ENCODE results near the gene MAN2B2. TPM values are rescaled to one million over a fixed set of nuclear protein-coding genes. Genes with fewer than 3 reads are reported as not detected.

Gene MAN2B2
- polyA plus RNA-seq, 6 donors from 2014 or later: 10.8 to 26.1 (median 16.3) TPM

DNA sequence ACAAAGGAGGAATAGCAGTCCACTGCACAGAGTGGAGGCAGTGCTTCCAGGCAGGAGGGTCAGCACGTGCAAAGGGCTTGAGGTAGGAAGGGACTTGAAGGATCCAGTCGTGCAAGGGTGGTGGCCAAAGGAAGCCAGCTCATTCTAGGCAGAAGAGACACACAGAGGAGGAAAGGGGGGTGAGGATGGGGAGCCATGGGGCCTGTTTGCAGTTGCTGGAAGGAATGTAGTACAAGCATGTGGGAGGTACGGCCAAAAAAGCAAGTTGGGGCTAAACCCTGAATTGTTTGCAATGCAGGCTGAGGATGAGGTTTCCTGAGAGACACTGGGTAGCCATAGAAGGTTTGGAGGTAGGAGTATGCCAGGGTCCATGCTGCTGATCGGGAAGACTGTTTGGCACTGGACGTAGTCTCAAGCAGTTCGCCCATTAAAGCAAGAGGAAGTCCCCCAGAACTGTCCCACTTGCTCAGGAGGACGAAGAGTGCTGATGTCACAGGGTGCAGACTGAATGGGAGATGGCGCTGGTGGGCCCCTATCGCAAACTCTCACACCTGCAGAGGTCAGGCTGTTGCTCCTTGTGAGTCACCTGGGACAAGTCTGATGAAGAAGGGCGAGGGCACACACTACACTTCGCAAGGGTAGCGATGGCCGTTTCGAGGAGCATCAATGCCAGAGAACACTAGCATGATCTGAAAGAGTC is 9.1 kb upstream of the MAN2B2 start:
- Mint-ChIP-seq H3K4me3 (peak overlapping the region in 2 of 8 donors; percentile 37 to 66), H3K4me1 (peaks cover 4 to 11% (median 5%) of the 10 kb centered on the region in 3 donors)

DNA sequence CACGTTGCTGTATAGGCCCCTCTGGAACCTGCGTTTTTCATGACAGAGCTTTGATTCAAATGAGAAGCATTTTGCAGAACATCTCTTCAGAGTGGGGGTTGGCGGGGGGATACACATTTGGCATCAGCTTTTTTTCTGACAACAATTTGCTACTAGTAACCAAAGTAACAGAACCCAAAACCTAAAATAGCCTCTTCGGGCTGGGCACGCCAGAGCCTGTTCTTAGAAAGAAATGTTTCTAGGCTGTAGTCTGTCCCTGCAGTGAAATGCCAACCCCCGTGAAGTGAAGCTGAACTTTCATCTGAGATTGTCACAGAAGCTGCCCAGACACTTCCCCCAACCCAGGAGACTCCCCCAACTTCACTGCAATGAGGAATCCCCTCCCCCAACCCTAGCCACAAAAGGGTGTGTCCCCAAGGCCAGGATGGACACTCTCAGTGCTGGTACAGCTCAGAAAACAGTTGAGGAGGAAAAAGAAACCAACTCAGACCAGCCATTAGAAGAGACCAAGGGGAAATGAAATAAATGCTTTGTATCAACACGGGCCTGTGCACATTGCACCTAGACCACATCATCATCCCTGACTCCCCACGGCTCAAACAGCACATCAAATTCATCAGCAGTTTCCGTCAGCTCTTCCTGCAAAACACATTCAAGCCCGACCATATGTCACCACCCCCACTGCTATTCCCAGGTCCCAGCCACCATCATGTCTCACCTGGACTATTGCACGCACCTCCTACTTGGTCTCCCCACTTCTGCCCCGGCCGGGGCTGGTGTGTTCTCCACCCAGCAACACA is 8.4 kb upstream of the MAN2B2 start:
- peaks cover 28 to 82% (median 71%) of the 10 kb centered on the region in 3 donors for H3K27me3 Mint-ChIP-seq
- ATAC-seq (ENCODE audit: low read depth in 2 of 2): no peak
- peaks cover 4 to 11% (median 5%) of the 10 kb centered on the region in 3 donors for H3K4me1 Mint-ChIP-seq
- peaks cover 0 to 5% (median 0%) of the 10 kb centered on the region in 7 donors for H3K9me3 Mint-ChIP-seq
- DNase-seq: no peak
- H3K4me3 Mint-ChIP-seq: no peak overlapping the region
- peaks cover 0 to 6% of the 10 kb centered on the region in 2 donors for H3K36me3 Mint-ChIP-seq
- no peak overlapping the region for H3K27ac Mint-ChIP-seq

More for the DNA sequence above, 9.1 kb upstream of the MAN2B2 start:
- DNase-seq (no peak), ATAC-seq (ENCODE audit: low read depth in 2 of 2) (no peak)
- peaks cover 34 to 82% (median 72%) of the 10 kb centered on the region in 3 donors for H3K27me3 Mint-ChIP-seq
- peaks cover 0 to 6% of the 10 kb centered on the region in 2 donors for H3K36me3 Mint-ChIP-seq
- H3K27ac Mint-ChIP-seq: no peak overlapping the region
- no peaks in the 10 kb centered on the region for H3K9me3 Mint-ChIP-seq

DNA sequence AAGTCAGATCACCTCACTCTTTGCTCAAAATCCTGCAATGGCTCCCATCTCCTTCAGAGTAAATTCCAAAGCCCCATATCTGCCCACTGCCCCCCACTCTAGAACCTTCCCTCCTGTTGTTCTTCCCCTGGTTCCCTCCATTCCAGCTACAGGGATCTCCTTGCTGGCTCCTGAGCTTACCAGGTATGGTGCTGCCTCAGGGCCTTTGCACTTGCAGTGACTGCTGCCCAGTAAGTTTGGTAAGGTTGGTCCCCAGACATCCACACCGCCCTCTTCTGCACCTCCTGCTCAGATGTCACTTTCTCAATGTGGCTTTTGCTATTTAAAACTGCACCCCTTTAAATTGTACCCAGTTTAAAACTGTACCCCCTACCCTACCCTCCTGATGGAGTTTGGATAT is 7.8 kb upstream of the MAN2B2 start:
- peaks cover 22 to 76% (median 64%) of the 10 kb centered on the region in 3 donors for H3K27me3 Mint-ChIP-seq
- peaks cover 0 to 6% of the 10 kb centered on the region in 2 donors for H3K36me3 Mint-ChIP-seq
- peaks cover 3 to 5% (median 4%) of the 10 kb centered on the region in 3 donors for H3K4me1 Mint-ChIP-seq
- DNase-seq (no peak), ATAC-seq (ENCODE audit: low read depth in 2 of 2) (no peak)
- peaks cover 0 to 5% (median 0%) of the 10 kb centered on the region in 7 donors for H3K9me3 Mint-ChIP-seq
- H3K27ac Mint-ChIP-seq: no peak overlapping the region
- no peak overlapping the region for H3K4me3 Mint-ChIP-seq

DNA sequence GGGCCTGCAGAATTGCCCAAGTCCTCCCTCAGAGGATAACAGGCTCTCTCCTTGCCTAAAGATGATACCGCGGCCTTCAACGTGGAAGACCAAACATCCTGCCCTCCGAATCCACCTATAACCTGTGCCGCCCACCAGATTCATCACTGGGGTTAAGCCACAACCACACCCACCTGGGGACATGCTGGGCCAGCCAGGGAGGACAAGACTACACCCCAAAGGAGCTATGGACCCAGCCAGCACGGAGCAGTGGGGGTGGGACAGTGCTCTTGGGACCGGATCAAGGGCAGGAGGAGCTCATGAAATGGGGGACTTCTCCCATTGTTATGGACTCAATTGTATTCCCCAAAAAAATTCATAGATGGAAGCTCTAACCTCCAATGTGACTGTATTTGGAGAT is 6.8 kb upstream of the MAN2B2 start:
- peaks cover 0 to 6% of the 10 kb centered on the region in 2 donors for H3K36me3 Mint-ChIP-seq
- peaks cover 0 to 5% (median 0%) of the 10 kb centered on the region in 7 donors for H3K9me3 Mint-ChIP-seq
- H3K27me3 Mint-ChIP-seq: peaks cover 19 to 70% (median 58%) of the 10 kb centered on the region in 3 donors
- no peaks in the 10 kb centered on the region for H3K4me1 Mint-ChIP-seq
- ATAC-seq (ENCODE audit: low read depth in 2 of 2): no peak
- DNase-seq: no peak
- H3K27ac Mint-ChIP-seq: no peak overlapping the region
- no peak overlapping the region for H3K4me3 Mint-ChIP-seq

DNA sequence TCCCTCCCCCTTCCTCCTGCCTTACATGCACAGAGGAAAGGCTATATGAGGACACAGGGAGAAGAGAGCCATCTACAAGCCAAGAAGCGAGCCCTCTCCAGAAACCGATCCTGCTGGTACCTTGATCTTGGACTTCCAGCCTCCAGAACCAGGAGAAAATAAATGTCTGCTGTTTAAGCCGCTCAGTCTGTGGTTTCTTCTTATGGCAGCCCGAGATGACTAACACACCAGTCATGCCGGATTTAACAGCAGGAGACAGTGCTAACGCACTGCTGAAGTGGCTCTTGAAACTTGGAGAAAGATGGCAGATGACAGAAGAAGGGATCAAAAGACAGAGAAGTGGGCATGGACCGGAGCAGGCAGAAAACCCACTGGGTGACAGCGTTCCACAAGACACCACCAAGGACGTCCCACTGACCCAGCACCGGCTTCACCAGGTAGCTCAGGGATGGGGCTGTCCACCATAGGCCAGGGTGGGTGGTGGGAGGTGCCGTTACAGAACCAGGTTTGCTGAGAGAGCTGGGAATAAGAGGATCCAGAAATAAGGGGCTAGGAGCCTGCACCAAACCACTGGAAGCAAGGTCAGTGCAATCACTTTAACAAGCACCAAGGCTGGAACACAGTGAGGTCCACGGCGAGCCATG is 6.2 kb upstream of the MAN2B2 start:
- Mint-ChIP-seq H3K4me1 (peaks cover 0 to under 1% (median 0%) of the 10 kb centered on the region in 3 donors), H3K27me3 (peaks cover 19 to 70% (median 58%) of the 10 kb centered on the region in 3 donors), H3K4me3 (peak overlapping the region in 1 of 8 donors; percentile 40), H3K36me3 (peaks cover 0 to 6% of the 10 kb centered on the region in 2 donors), H3K9me3 (peaks cover 0 to 5% (median 0%) of the 10 kb centered on the region in 7 donors), H3K27ac (no peak overlapping the region)
- no peak for ATAC-seq (ENCODE audit: low read depth in 2 of 2)
- DNase-seq: no peak

DNA sequence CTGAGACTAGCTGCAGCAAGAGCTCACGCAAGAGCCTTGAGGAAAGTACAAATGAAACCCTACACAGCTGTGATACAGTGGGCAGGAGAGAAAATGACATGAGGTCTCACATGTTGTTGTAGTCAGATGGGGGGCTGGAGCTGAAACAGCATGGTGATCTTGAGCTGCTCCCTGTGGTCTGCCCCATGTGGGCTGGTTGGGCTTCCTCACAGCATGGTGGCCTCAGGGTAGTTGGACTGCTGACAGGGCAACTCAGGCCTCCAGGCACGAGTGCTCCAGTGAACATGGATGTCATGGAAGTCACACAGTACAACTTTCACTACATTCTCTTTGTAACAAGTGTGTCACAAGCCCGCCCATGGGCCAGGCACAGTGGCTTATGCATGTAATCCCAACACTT is 3.4 kb upstream of the MAN2B2 start:
- peaks cover 0 to 5% (median 0%) of the 10 kb centered on the region in 7 donors for H3K9me3 Mint-ChIP-seq
- DNase-seq: no peak
- H3K36me3 Mint-ChIP-seq: peaks cover 0 to 6% of the 10 kb centered on the region in 2 donors
- H3K4me1 Mint-ChIP-seq: peaks cover 0 to 17% (median 10%) of the 10 kb centered on the region in 3 donors
- no peak for ATAC-seq (ENCODE audit: low read depth in 2 of 2)
- peaks cover 6 to 44% (median 39%) of the 10 kb centered on the region in 3 donors for H3K27me3 Mint-ChIP-seq
- H3K27ac Mint-ChIP-seq: no peak overlapping the region
- peak overlapping the region in 1 of 8 donors; percentile 77 for H3K4me3 Mint-ChIP-seq

DNA sequence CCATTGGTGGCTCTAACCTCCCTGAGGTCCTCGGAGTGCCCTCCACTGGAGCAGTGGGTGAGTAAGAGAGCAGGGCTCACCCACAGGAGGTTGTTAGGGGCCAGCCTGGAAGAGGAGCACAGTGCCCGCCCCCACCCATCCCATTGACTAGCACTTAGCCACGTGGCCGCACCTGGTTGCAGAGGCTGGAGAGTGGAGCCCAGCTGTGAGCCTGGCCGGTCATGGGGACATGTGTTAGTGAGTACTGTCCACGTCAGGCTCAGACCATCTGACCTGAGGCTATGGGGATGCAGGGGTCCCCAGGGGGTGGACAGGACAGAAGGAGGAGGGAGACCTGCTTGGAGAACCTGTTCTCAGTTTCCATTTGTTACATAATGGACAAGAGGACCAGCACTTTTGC is 1.4 kb upstream of the MAN2B2 start:
- H3K36me3 Mint-ChIP-seq: peaks cover 0 to 6% of the 10 kb centered on the region in 2 donors
- H3K9me3 Mint-ChIP-seq: peaks cover 0 to 5% (median 0%) of the 10 kb centered on the region in 7 donors
- DNase-seq (no peak), ATAC-seq (ENCODE audit: low read depth in 2 of 2) (no peak)
- H3K27me3 Mint-ChIP-seq: peaks cover 0 to 26% (median 24%) of the 10 kb centered on the region in 3 donors
- peaks cover 4 to 17% (median 16%) of the 10 kb centered on the region in 3 donors for H3K4me1 Mint-ChIP-seq
- no peak overlapping the region for H3K27ac Mint-ChIP-seq
- H3K4me3 Mint-ChIP-seq: peak overlapping the region in 6 of 8 donors; percentile 21 to 93 (median 88)

DNA sequence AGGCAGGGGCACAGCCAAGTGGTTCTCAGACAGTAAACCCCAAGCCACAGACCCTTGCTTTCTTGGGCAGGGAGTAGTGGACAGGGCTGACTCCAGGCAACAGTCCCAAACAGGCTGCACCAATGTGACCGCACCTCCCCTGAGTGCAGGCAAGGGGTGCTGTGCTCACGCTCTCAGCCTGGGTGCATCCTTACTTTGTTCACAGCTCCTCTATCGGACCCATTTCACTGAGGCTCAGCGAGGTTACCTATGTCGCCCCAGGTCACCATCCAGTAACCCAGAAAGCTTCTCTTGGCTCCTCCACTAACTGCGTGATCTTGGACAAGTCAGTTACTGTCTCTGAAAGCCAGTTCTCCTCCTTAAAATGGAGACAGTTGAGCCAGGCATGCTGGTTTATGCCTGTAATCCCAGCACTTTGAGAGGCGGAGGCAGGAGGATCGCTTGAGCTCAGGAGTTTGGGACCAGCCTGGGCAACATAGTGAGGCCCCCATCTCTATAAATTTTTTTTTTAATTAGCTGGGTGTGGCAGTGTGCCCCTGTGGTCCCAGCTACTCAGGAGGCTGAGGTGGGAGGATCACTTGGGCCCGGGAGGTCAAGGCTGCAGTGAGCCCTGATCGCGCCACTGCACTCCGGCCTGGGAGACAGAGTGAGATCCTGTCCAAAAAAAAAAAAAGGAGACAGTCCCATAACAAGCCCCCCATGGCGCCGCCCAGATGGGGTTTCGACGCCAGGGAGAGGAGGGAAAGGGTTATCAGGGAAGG is 823 bp upstream of the MAN2B2 start:
- DNase-seq: no peak
- peak overlapping the region; percentile 58 to 90 (median 79) for H3K27ac Mint-ChIP-seq
- H3K4me3 Mint-ChIP-seq: peak overlapping the region; percentile 85 to 96 (median 92)
- H3K9me3 Mint-ChIP-seq: peaks cover 0 to 5% (median 0%) of the 10 kb centered on the region in 7 donors
- peaks cover under 1 to 12% of the 10 kb centered on the region in 2 donors for H3K36me3 Mint-ChIP-seq
- peaks cover 4 to 17% (median 16%) of the 10 kb centered on the region in 3 donors for H3K4me1 Mint-ChIP-seq
- peaks cover 0 to 21% (median 18%) of the 10 kb centered on the region in 3 donors for H3K27me3 Mint-ChIP-seq
- no peak for ATAC-seq (ENCODE audit: low read depth in 2 of 2)

DNA sequence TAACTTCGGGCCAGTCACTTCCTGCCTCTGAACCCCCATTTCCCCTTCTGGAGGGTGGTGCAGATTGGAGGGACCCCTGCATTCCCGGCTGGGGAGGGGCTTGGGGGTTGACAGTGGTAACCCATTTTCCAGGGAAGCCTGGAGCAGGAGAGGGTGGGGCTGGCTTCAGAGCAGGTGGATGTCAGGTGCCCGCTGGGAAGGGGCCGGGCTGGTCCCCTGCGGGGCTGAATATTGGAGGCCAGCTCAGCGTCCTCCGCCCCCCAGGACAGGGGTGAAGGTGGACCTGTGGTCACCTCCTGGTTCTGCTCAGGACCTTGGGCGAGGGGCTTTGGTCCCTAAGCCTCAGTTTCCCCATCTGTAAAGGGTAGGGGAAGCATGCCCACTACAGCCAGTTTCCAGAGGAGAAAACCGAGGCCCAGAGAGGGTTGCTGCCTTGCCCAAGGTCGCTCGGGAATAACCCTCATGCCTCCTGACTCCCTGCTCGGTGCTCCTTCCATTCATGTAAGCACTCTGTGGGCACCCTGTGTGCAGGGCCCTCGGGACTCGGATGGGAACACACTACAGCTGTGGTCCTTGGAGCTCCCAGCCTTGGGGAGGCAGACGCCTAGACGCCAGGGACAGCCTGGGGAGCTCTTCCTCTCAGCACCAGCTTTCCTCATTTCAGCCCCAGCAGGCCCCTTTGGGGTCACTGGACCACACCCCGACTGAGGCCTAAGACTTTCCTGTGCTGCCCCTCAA is 683 bp downstream of the MAN2B2 start:
- Mint-ChIP-seq H3K36me3 (peaks cover 8 to 21% of the 10 kb centered on the region in 2 donors), H3K27ac (peak overlapping the region in 5 of 6 donors; percentile 77 to 85 (median 81)), H3K27me3 (peaks cover 0 to 9% (median 6%) of the 10 kb centered on the region in 3 donors), H3K4me1 (peaks cover 10 to 27% (median 21%) of the 10 kb centered on the region in 3 donors), H3K4me3 (peak overlapping the region; percentile 82 to 93 (median 88)), H3K9me3 (peaks cover 0 to 10% (median 2%) of the 10 kb centered on the region in 7 donors)
- ATAC-seq (ENCODE audit: low read depth in 2 of 2) (no peak), DNase-seq (no peak)

DNA sequence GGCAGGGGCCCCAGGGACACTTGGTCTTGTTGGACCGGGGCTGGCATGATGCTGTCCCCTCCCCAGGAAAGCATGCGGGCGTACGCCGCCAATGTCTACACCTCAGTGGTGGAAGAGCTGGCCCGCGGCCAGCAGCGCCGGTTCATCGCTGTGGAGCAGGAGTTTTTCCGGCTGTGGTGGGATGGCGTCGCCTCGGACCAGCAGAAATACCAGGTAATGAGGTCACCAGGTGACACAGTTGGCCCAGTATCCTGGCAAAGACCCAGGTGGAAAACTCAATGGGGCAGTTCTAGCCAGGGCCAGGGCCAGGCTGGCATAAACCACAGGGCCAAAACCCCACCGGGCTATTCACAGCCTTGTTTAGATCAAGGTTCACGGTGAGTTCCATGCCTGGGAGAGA is 1.5 kb downstream of the MAN2B2 start:
- Mint-ChIP-seq H3K4me3 (peak overlapping the region; percentile 29 to 93 (median 83)), H3K9me3 (peaks cover 0 to 5% (median under 1%) of the 10 kb centered on the region in 7 donors), H3K27me3 (peaks cover 0 to 1% (median under 1%) of the 10 kb centered on the region in 3 donors), H3K36me3 (peaks cover 8 to 23% of the 10 kb centered on the region in 2 donors), H3K4me1 (peaks cover 10 to 27% (median 21%) of the 10 kb centered on the region in 3 donors), H3K27ac (peak overlapping the region in 1 of 6 donors; percentile 81)
- no peak for DNase-seq
- no peak for ATAC-seq (ENCODE audit: low read depth in 2 of 2)

DNA sequence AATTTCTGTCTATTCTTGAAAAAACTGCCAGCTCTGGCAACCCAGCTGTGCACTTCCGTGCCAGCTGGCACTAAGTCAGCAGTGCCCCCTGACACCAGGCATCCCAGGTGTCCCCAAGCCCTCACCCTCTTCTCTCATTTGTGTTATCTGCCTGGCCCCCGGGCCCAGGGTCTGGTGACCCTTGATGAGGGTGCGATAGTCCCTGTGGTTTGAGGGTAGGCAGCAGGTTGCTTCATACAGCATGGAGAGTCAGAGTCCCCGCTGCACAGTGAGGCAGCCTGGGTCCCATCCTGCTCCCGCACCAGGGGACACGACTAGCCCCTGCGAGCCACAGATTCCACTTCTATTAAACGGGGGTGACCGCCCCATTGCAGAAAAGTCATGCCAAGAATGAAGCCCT is 1.9 kb downstream of the MAN2B2 start:
- peaks cover 0 to 5% (median 0%) of the 10 kb centered on the region in 7 donors for H3K9me3 Mint-ChIP-seq
- H3K36me3 Mint-ChIP-seq: peaks cover 8 to 24% of the 10 kb centered on the region in 2 donors
- DNase-seq (no peak), ATAC-seq (ENCODE audit: low read depth in 2 of 2) (no peak)
- H3K4me3 Mint-ChIP-seq: peak overlapping the region; percentile 49 to 92 (median 68)
- peaks cover 10 to 27% (median 21%) of the 10 kb centered on the region in 3 donors for H3K4me1 Mint-ChIP-seq
- H3K27me3 Mint-ChIP-seq: no peaks in the 10 kb centered on the region
- H3K27ac Mint-ChIP-seq: no peak overlapping the region

DNA sequence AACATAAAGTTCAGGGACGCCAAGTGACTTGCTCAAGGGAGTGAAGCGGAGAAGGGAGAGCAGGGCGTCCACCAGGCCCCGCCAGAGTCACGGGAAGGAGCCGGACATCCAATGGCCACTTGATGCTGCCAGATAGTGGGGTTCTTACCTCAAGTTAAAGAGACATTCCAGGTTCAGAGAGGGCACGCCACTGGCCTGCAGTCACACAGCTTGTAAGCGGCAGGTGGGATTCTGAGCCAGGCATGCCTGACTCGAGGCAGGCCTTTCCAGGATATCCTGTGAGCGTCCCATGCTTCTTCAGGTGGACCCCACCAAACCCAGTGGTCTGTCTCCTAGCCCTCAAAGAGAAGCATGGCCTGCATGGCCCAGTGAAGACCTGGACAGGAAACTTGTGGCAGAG is 2.4 kb downstream of the MAN2B2 start:
- no peaks in the 10 kb centered on the region for H3K27me3 Mint-ChIP-seq
- H3K27ac Mint-ChIP-seq: peak overlapping the region in 1 of 6 donors; percentile 73
- ATAC-seq (ENCODE audit: low read depth in 2 of 2) (no peak), DNase-seq (no peak)
- peak overlapping the region in 5 of 8 donors; percentile 62 to 92 (median 73) for H3K4me3 Mint-ChIP-seq
- peaks cover 13 to 29% of the 10 kb centered on the region in 2 donors for H3K36me3 Mint-ChIP-seq
- H3K9me3 Mint-ChIP-seq: peaks cover 0 to 5% (median 3%) of the 10 kb centered on the region in 7 donors
- peaks cover 10 to 27% (median 21%) of the 10 kb centered on the region in 3 donors for H3K4me1 Mint-ChIP-seq

Measured in naive B cell (primary cell).